ENCODE measurements around the gene CARS2. TPM values are rescaled to one million over a fixed set of nuclear protein-coding genes. Genes with fewer than 3 reads are reported as not detected.

The CARS2 gene
- total and polyA plus RNA-seq, 2 experiments from 2014 or later: 39.0 to 53.5 TPM

DNA sequence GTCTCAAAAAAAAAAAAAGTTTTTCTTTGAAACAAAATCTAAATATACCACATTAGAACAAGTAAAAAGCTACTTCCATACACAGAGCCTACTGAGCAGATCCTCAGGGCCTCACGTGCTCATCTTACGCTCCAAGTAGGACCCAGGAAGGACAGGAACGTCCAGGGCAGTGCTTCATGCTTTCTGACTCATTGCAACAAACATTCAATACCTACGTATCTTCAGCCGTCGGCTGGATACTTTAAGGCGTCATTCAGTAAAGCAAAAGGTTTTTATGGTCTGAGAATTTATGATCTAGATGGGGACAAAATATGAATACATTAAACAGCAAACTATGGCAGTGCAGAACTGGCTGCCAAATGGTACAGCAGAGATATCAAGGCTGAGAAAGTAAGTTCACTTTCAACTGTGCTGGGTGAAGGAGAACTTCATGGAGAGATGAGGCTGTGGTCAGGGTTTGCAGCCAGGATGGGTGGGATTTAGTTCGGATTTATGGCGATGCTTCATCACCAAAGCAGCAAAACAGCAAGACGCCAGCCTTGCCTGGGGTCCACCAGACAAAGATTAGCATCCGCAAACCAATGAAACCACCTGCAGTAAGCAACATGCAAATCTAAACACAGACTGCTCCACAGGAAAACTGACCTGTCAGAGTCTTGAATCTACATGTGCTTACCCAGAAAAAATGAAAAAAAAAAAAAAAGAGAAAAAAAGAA is 20.5 kb downstream of the CARS2 start (continued):
- TF ChIP-seq, protein P1, sequence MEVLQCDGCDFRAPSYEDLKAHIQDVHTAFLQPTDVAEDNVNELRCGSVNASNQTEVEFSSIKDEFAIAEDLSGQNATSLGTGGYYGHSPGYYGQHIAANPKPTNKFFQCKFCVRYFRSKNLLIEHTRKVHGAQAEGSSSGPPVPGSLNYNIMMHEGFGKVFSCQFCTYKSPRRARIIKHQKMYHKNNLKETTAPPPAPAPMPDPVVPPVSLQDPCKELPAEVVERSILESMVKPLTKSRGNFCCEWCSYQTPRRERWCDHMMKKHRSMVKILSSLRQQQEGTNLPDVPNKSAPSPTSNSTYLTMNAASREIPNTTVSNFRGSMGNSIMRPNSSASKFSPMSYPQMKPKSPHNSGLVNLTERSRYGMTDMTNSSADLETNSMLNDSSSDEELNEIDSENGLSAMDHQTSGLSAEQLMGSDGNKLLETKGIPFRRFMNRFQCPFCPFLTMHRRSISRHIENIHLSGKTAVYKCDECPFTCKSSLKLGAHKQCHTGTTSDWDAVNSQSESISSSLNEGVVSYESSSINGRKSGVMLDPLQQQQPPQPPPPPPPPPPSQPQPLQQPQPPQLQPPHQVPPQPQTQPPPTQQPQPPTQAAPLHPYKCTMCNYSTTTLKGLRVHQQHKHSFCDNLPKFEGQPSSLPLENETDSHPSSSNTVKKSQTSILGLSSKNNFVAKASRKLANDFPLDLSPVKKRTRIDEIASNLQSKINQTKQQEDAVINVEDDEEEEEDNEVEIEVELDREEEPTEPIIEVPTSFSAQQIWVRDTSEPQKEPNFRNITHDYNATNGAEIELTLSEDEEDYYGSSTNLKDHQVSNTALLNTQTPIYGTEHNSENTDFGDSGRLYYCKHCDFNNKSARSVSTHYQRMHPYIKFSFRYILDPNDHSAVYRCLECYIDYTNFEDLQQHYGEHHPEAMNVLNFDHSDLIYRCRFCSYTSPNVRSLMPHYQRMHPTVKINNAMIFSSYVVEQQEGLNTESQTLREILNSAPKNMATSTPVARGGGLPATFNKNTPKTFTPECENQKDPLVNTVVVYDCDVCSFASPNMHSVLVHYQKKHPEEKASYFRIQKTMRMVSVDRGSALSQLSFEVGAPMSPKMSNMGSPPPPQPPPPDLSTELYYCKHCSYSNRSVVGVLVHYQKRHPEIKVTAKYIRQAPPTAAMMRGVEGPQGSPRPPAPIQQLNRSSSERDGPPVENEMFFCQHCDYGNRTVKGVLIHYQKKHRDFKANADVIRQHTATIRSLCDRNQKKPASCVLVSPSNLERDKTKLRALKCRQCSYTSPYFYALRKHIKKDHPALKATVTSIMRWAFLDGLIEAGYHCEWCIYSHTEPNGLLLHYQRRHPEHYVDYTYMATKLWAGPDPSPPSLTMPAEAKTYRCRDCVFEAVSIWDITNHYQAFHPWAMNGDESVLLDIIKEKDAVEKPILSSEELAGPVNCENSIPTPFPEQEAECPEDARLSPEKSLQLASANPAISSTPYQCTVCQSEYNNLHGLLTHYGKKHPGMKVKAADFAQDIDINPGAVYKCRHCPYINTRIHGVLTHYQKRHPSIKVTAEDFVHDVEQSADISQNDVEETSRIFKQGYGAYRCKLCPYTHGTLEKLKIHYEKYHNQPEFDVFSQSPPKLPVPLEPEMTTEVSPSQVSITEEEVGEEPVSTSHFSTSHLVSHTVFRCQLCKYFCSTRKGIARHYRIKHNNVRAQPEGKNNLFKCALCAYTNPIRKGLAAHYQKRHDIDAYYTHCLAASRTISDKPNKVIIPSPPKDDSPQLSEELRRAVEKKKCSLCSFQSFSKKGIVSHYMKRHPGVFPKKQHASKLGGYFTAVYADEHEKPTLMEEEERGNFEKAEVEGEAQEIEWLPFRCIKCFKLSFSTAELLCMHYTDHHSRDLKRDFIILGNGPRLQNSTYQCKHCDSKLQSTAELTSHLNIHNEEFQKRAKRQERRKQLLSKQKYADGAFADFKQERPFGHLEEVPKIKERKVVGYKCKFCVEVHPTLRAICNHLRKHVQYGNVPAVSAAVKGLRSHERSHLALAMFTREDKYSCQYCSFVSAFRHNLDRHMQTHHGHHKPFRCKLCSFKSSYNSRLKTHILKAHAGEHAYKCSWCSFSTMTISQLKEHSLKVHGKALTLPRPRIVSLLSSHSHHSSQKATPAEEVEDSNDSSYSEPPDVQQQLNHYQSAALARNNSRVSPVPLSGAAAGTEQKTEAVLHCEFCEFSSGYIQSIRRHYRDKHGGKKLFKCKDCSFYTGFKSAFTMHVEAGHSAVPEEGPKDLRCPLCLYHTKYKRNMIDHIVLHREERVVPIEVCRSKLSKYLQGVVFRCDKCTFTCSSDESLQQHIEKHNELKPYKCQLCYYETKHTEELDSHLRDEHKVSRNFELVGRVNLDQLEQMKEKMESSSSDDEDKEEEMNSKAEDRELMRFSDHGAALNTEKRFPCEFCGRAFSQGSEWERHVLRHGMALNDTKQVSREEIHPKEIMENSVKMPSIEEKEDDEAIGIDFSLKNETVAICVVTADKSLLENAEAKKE (CRISPR knock-in tag; IDR thresholded peaks at IDR 0.05): no peak
- TF ChIP-seq, protein P2, sequence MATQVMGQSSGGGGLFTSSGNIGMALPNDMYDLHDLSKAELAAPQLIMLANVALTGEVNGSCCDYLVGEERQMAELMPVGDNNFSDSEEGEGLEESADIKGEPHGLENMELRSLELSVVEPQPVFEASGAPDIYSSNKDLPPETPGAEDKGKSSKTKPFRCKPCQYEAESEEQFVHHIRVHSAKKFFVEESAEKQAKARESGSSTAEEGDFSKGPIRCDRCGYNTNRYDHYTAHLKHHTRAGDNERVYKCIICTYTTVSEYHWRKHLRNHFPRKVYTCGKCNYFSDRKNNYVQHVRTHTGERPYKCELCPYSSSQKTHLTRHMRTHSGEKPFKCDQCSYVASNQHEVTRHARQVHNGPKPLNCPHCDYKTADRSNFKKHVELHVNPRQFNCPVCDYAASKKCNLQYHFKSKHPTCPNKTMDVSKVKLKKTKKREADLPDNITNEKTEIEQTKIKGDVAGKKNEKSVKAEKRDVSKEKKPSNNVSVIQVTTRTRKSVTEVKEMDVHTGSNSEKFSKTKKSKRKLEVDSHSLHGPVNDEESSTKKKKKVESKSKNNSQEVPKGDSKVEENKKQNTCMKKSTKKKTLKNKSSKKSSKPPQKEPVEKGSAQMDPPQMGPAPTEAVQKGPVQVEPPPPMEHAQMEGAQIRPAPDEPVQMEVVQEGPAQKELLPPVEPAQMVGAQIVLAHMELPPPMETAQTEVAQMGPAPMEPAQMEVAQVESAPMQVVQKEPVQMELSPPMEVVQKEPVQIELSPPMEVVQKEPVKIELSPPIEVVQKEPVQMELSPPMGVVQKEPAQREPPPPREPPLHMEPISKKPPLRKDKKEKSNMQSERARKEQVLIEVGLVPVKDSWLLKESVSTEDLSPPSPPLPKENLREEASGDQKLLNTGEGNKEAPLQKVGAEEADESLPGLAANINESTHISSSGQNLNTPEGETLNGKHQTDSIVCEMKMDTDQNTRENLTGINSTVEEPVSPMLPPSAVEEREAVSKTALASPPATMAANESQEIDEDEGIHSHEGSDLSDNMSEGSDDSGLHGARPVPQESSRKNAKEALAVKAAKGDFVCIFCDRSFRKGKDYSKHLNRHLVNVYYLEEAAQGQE (IDR thresholded peaks at IDR 0.05; ENCODE audit: unreplicated experiment): no peak

DNA sequence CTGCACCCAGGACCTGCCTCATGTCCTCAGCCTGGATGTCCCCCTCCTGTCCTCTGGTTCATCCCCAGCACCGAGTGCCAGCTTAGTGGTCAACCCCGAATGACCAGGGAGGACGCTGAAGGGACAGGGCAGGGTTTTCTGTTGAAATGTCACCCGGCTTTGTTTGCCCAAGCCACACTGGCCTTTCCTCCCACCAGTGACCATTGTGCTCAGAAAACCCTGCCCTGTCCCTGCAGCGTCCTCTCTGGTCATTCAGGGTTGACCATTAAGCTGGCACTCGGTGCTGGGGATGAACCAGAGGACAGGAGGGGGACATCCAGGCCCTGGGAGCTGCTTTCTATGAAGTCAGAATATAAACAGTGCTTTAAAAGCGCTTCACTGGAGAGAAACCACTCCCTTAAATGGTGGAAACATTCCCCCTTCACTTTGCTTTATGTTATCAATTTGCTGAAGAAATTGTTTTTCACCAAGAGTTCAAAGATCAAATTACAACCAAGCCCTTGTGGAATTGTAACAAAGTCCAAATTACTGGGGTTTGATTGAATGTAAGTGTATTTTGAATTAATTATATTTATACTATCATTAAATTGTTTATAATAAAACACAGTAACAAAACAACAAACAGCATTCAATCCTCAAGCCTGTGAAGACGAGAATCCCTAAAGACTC is 21.4 kb downstream of the CARS2 start:
- H3K27ac ChIP-seq (ENCODE audit: low read depth): no peak overlapping the region
- H3K9me3 Mint-ChIP-seq: no peaks in the 10 kb centered on the region
- no peak overlapping the region for H3K4me3 ChIP-seq
- peaks cover 4% of the 10 kb centered on the region for H3K27me3 Mint-ChIP-seq (ENCODE audit: insufficient read depth, low read depth, poor library complexity)
- H3K4me3 Mint-ChIP-seq: no peak overlapping the region
- no peaks in the 10 kb centered on the region for H3K9me2 ChIP-seq (ENCODE audit: insufficient read depth)
- no peaks in the 10 kb centered on the region for H3K27me3 ChIP-seq (ENCODE audit: insufficient read depth)
- no peaks in the 10 kb centered on the region for H3K4me1 Mint-ChIP-seq
- H4K20me1 ChIP-seq (replicated peaks; ENCODE audit: insufficient read depth): no peaks in the 10 kb centered on the region; the same call in none of the 2 replicates
- no peak overlapping the region for H3K27ac Mint-ChIP-seq
- H3K36me3 Mint-ChIP-seq (ENCODE audit: low read depth): peaks cover 40% of the 10 kb centered on the region
- H3F3A ChIP-seq (replicated peaks; ENCODE audit: low read depth): no peaks in the 10 kb centered on the region
- H2AFZ ChIP-seq: no peak overlapping the region
- H3K79me2 ChIP-seq (replicated peaks; ENCODE audit: insufficient read depth): no peaks in the 10 kb centered on the region
- H3K36me3 ChIP-seq (ENCODE audit: insufficient read depth): peaks cover 23% of the 10 kb centered on the region; the same call in 1 of the 2 replicates
- H3K4me2 ChIP-seq: no peak overlapping the region
- DNase-seq (ENCODE audit: low spot score): no peak
- no peak for ATAC-seq
- H3K4me1 ChIP-seq (ENCODE audit: insufficient read depth): no peaks in the 10 kb centered on the region
- TF ChIP-seq, protein P2 (IDR thresholded peaks at IDR 0.05; ENCODE audit: unreplicated experiment): no peak

All from GM23338 (cell line).